T follicular helper cell (primary cell): ENCODE measurements around the gene CYP26A1.
A peak's percentile ranks its signal among the peaks of the same experiment; 100 is the strongest.
"Not testable (repeated sequence)": the region's sequence is repeated elsewhere in the genome, so short reads cannot be mapped to it uniquely, and the experiment has no call there.

Experiments
- DNase-seq: peaks from one replicate; pipeline ENCODE4 v3.0.0-alpha.2; 2020; ENCODE audit warnings: low read depth

The CYP26A1 gene

DNA sequence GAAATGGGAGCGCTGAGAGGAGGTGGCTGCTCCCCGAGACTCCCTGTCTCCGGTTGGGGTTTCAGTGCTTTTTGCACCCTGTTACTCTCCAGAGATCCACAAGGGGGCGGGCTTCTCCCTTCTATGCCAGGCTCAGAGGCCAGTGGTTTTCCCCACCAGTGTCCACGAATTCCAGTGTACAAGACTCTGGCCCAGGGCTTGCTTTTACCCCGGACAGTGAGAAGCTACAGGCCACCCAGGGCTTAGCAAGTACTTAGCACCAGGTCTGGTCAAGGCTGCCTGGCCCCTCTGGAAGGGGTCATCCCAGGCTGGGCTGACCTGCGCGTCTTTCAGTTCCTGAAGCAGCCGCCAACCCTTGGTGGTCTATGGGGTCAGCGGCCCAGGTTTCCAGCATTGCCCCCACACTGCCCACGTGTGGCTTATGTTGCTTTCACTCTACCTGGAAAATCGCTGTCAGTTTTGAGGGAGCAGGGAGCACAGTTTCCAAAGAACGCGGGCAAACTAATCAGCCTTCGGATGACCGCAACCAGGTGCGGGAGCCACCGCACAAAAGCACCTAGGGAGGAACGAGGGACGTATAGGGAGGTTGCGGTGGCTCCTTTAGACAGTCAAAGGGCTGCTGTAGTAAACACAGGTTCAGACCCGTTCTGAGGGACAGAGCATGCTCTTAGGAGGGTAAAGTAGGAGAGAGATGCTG, 6.8 kb downstream of the CYP26A1 start:
- peak; percentile 14 for DNase-seq

DNA sequence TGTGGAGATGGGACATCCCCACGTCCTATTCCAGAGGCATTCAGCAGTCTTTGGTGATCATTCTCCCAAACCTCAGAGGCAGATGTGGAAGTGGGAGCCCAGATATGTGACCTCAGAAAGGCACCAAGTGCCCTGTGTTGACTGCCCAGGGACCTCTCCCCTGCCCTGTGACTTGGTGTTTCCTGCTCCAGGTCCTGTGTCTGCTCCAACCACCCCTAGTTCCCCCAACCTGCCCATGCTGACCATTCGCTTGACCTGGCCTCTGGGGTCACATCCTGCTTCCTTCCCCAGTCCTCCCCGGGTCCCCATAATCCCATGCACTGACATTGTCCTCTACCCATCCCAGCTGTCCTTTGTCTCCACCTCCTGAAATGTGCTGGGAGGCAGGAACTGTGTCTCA, 7.6 kb downstream of the CYP26A1 start:
- DNase-seq = no peak

- no peak for DNase-seq
Measured at GRCh38 chr10:93081834-93082233, 8.1 kb downstream of the CYP26A1 start.

GRCh38 chr10:93083743-93084539, 10.2 kb downstream of the CYP26A1 start:
- no peak for DNase-seq

- DNase-seq = no peak
Measured at GRCh38 chr10:93085272-93085859, 11.7 kb downstream of the CYP26A1 start.

DNA sequence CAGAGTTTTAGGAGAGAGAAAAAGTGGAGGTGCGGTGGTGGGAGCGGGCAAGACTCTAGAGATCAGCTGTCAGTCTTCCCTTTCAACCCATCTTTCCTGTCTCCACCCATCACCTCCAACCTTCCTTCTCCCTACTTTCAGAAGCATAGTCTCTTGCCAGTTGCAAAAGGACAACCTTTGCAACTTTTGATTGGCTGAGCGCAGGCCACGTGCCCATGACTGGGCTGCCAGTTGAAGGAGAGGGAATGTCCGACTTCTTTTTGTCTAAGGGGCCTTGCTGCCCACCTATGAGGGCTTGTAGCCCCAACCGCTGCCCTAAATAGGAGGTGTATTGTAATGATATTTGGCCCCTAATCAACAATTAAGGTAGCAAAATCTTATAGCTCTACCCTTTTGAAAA, 12.6 kb downstream of the CYP26A1 start:
- no peak for DNase-seq

DNA sequence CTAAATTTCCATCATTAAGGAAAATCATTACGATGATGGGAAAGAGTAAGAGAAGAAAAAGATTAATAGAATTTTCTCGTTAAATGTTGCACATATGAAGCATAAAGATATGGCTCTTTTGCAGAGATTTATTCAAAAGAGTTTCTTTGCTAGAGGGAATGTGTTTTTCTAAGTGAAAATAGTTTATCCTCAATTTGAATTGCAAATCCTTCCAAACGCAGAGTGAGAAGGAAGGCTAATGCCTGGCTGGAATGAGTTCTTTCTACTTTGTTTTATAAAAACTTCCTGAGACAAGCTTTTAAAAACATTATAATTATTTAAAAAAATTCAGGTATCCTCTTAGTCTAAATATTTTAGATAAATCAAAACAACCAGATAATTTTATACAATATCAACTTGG, 14.2 kb downstream of the CYP26A1 start:
- no peak for DNase-seq

DNA sequence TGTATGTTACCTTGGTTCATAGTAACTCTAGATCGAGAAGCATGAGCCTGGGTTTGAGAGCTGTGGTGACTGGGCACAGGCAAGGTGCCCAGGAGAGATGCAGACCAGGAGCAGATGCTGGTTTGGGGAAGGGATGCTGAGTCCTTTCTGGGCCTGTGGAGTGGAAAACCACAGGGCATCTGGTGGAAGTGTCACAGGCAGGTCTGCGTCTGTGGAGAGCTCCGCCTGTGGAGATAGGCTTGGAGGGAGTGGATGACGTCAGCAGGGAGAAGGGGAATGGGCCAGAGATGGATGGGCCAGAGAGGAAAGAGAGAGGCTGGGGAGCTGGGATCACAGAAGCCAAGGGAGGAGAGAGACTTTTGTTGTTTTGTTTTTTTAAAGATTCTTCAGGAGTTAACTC, 14.8 kb downstream of the CYP26A1 start:
- DNase-seq = no peak

GRCh38 chr10:93090619-93091018, 16.9 kb downstream of the CYP26A1 start:
- DNase-seq = no peak

DNA sequence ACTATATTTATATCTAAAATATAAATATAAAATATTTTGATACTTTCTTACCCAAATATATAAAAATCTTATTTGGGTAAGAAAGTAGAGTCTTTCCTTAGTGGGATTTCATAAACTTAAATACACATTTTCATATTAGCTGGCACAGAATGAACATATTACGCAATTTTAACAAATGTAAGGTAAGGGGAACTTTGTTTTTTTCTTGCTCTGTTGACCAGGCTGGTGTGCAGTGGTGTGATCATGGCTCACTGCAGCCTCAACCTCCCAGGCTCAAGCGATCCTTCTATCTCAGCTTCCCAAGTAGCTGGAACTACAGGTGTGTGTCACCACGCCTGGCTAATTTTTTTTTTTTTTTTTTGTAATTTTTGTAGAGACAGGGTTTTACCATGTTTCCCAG, 18.3 kb downstream of the CYP26A1 start:
- DNase-seq = no peak

DNA sequence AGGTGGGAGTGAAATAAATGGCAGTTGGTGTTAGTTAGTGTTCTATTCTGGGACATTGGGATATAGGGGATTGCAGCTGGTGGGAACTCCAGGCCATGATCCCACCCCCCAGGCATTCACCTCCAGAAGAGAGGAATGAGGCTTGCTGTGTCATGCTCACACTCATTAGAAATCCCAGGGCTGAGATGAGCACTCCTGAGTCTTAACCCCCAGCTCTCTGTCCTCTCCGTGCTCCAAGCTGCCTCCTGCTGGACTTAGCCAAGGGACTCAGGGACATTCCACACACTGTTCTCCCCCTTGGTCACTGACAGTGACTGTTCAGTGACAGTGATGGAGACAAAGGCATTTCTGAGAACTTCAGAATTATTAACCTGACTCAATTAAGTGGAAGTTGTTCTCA, 21.5 kb downstream of the CYP26A1 start:
- no peak for DNase-seq

GRCh38 chr10:93096901-93097300, 23.2 kb downstream of the CYP26A1 start:
- DNase-seq = no peak

GRCh38 chr10:93097386-93097785, 23.7 kb downstream of the CYP26A1 start:
- no peak for DNase-seq

DNA sequence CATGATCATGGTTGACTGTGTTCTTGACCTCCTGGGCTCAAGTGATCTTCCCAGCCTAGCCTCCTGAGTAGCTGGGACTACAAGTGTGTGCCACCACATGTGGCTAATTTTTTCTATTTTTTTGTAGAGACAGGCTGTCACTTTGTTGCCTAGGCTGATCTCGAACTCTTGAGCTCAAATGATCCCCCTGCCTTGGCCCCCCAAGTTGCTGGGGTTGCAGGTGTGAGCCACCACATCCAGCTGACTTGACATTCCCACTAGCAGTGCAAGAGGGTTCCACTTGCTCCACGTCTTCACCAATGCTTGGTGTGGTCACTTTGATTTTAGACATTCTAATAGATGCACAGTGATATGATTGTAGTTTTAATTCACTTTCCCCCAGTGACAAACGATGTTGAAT, 25.1 kb downstream of the CYP26A1 start:
- DNase-seq = no peak

DNA sequence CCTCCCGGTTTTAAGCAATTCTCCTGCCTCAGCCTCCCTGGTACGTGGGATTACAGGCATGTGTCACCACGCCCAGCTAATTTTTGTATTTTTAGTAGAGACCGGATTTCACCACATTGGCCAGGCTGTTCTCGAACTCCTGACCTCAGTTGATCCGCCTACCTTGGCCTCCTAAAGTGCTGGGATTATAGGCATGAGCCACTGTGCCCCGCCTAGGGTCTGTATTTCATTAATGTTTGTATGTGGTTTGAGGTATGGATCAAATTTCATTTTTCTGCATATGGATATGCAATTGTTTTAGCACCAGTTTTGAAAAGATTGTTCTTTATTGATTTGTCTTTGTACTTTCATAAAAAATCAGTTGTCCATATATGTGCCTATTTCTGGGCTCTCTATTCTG, 26.0 kb downstream of the CYP26A1 start:
- DNase-seq = no peak

GRCh38 chr10:93101148-93101547, 27.5 kb downstream of the CYP26A1 start:
- DNase-seq = not testable (repeated sequence)

DNA sequence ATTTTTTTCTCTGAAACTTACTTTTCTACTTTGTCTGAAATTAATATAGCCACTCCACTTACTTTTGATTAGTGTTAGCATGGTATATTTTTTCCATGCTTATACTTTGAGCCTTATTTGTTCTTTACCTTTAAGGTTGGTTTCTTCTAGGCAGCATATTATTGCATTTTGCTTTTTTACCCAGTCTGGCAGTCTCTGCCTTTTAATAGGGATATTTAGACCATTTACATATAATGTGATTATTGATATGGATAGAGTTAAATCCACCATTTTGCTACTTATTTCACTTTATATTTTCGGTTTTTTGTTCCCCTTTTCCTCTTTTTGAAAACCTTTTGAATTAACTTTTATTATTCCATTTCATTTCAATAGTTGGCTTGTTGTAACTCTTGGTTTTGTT, 30.3 kb downstream of the CYP26A1 start:
- no peak for DNase-seq

DNA sequence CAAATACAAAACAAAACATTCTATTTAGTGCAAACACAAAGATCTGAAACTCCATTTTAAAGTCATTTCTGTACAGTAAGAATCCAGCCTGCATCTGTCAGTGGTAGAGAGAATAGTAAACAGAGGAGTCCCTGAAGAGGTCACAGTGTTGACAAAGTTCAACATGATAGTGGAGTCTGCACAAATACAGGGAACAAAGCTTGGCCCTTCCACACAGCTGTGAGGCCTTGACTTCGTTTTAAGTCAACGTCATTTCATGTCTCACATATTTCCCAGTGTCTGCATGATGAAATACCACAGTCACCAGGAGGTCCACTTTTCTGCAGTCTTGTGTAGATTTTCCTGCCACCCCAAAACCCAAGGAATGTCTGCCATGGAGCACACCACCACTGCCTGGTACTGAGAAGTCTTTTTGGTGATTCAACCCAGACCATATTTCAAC, 33.0 kb downstream of the CYP26A1 start:
- no peak for DNase-seq

DNA sequence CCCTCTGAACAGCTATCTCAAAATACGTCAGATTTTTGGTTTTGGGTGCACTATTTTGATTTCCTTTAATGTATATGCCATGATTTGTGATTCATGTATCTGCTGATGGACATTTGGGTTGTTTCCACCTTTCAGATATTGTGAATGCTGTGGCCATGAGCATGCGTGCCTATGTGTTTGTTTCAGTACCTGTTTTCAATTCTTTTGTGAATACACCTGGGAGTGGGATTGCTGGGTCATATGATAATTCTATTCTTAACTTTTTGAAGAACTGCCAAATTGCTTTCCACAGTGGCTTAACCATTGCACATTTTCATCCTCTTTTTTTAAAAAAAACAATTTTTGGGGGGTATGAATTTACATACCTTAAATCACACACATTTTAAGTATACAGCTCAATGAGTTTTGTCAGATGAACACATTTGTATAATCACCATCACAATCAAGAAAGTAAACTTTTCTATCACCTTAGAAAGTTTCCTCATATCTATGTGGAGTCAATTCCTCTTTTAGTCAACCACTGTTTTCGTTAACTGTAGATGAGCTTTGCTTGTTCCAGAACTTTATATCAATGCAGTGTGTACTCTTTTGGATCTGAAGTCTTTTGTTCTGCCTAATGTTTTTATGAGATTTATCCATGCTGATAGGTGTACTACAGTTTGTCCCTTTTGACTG, 36.9 kb downstream of the CYP26A1 start:
- DNase-seq = no peak

DNA sequence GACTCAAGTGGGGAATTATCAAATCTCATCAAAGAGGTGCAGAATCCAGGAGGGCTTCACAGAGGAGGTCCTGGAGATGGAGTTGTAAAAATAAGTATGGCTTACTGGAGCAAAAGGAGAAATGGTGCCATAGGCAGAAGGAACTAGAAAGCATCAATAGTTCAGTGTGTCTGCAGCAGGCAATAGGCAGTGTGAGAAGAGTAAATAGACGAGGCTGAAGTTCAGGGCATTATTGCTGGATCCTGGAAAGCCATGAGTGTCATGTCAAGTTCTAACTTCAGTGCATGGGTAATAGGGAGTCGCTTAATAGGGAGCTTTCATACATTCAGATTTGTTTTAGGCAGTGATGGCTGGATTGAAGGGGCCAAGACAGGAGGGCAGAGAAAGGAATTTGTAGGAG, 39.3 kb downstream of the CYP26A1 start:
- no peak for DNase-seq

- DNase-seq = peak; percentile 60
Measured at GRCh38 chr10:93115661-93116383, 42.1 kb downstream of the CYP26A1 start.

- DNase-seq = no peak
Measured at GRCh38 chr10:93121311-93121710, 47.6 kb downstream of the CYP26A1 start.
